Lung microvascular endothelial cell (primary cell): Measurements from ENCODE around the gene ASCL5. TPM values are rescaled to one million over a fixed set of nuclear protein-coding genes. Genes with fewer than 3 reads are reported as not detected.

Source experiments
- DNase-seq, 2 donors: peaks; one replicate each; pipeline versions ENCODE4 v3.0.0 to v3.0.0-alpha.2; 2010; ENCODE audit warnings: low read depth in 2 of 2
- total RNA-seq: library from RNA; depleted of rRNA; stranded (reverse); fragments of >200 nt; gene quantifications from 2 replicates; pipeline ENCODE4 v1.2.1, GENCODE V29; 2014

The ASCL5 gene
- total RNA-seq, 1 donor from 2014 or later, result not detected

DNA sequence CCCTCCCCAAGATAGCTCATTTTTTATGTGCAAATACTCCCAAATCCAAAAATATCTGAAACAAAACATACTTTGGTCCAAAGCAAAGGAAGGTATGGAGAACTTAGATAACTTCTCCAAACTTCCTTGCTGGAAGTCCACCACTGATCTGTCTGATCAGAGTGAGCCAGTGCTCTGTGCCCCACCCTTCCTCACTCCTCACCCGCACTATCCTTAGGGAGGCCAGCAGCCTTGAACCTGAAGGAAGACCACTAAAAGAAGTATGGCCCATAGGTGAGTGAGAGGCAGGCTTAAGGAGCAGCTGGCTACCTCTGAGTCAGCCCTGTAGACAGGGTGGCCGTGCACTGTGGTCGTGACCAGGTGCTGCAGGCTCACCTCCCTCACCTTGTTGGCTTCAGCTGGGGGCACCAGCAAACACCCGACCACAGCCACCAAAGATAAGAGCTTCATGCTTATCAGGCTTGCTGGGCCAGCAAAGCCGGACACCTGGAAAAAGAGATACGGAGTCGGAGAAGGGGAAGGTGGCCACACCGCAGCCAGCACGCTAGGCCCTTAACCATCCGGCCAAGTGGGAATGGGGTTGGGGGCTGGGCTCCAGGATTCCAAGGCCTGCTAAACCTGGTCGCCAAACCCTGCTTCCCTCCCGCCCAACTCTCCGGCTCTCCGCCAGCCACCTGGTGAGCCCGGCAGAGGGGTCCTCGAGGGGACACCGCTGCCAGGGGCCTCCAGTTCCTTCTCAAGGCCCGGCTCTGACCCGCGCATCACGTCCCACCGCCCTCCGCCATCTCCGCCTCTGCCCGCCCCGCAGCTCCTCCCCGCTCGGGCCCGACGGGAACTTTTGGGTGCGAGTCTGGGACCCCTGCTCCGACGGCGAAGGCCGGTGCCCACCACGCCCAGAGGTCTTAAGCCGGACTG, 26.7 kb upstream of the ASCL5 start:
- DNase-seq, result no peak

DNA sequence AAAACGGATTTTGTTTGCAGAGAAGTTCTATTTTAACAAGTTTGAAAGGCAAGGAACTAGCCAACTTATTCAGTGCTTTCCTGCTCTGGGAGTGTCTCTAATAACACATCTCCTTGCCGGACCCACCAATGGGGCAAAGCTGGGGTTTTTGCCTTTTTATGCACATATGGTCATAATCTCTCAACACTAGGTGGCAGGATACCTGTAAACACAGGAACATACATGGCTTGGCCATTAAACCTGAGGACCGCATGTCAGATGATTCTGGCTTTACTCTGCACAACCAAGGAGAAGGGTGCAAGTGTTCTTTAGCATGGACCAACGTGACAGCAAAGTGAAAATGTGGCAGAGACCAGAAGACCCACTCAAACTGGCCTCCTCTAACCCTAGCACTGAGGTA, 22.4 kb upstream of the ASCL5 start:
- peak; percentile 36 to 53 for DNase-seq

DNA sequence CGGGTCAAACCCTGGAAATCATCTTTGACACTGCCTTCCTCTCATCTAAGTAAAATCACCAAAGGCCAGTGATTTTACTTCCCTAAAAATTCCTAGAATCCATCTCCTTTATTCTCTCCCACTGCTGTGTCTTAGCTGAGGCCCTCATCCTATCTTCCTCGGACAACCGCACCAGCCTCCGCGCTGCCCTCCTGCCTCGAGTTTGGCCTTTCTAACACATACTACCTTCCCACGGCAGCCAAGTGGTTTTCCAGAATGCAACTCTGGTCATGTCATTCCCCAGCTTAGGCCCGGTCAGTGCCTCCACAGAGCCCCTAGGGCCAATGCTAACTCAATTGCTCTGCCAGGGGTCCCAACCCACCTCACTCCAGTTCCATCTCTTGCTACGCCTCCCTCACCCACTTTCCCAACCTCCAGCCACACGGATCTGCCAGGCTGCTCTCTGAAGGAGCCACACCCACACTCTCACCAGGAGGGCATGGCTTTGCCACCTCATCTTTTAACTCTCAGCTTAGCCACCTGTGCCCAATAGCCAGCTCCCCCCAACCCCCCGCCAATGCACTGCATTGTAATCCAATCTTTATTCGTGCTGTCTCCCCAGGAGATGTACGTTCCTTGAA, 20.5 kb upstream of the ASCL5 start:
- DNase-seq, result no peak

DNA sequence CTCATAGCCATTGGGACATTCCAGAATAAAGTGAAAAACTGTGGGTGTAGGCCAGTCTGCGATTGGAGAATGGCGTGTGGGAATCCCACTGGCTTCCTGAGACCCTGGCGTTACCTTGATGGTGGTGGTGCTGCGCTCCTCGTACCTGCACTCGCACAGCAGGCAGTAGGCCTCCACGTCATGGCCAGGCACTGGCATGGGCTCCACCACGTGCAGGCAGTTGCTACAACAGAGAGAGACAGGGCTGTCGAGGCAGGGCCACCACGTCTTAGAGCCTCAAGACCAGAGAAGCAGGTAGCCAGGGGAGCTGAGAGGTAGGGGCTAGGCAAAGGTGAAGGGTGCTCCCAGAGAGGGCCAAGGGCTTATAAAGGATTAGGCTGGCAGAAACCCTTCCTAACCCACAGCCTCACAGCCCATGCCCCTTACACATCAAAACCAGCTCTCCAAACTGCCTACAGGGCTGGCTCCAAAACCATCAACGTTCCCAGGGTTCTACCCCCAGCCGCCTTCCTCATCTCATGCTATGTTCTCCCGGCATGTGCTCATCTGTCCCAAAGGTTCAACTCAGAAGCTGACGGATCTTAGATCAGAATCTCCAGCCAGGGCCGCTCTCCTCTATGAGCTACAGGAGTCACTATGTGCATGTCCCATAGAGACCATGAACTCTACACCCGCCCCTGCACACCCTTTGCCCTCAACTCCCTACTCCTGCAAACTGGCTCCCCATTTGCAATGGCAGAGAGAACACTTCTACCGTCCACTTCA, 19.8 kb upstream of the ASCL5 start:
- DNase-seq, result no peak

DNA sequence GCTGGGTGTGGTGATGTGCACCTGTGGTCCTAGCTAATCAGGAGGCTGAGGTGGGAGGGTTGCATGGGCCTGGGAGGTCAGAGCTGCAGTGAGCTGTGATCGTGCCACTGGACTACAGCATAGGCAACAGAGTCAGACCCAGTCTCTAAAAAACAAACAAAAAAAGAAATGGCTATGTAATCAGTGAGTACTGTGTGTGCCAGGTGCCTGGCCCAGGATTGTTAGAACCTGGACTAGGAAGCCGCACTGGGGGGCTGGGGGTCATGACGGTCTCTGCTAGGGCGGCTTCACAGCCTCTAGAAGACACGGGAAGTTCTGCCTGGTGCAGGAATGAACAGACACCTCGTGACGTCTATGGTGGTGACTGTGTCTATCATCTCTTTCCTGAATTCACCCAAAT, 18.8 kb upstream of the ASCL5 start:
- no peak for DNase-seq

DNA sequence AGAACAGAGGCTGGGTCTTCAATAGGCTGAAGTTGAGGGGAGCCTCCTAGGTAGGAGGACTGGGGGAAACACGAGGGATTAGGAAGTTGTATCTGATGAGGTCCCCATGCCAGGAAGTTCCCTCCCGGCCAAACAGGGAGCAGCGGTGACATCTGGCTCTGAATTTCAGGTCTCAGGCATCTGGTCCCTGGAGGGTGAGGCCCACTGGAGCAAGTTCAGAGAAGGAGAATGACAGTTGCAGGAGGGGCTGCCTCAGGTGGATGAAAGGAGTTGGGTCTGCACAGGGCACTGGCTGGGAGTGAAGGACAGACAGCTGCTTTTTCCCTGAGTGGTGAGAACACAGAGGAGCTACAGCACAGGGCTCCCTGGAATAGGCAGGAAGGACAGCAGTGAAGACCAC, 18.1 kb upstream of the ASCL5 start:
- DNase-seq, result no peak

DNA sequence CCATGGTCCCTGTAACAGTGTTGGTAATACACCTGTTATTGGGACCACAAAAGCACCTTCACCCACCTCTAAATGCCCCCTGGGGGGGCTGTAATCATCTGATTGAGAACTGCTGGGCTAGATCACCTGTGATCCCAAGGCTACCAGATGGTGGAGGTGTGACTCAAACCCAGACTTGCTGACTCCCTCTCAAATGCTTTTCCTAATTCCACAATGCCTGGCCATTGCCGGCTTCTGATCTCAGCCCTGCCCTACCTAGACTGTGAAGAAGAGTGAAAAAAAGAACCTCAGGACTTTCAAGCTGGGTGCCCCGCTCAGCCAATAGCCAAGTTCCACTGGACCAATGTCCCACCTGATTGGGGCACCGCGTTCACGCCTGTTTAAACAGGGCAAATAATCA, 17.7 kb upstream of the ASCL5 start:
- no peak for DNase-seq

DNA sequence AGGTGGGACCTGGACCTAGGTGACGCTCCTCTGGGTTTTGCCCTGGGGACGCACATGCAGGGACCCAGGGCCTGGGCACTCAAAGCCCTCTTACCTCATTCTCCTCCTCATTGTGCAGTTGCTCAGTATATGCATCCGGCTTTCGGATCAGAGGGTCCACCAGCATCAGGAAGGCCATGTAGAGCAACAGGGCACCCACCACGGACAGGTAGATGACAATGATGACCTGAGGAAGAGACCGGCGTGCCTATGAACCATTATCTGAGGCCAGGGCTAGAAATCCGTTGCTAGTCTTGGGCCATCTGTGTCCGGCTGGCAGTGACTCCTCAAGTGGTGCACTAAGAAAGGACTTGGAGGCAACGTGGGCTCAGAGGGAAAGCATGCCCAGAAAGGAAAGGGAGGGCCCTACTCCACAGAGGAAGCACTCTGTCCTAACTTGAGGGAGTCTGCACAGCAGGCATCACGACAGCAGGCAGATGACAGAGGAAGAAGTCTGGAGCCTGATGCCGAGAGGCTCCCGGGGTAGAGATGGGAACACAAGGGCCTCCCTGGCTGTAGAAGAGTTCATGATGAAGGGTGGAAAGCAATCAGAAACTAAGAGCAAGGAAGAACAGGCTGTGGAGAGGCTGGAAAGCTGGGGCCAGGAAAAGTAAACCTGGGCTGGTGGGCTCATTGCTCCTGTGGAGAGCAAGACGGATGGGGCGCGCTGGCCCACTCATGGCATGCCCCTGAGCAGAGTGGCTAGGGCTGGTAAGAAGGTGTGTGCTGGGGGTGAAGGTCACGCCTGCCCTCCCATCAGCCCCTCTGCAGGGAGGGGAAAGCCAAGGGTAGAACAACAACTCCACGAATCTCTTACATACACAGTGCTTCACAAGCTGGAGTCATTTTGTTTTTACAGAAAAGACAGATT, 17.0 kb upstream of the ASCL5 start:
- DNase-seq, result no peak

DNA sequence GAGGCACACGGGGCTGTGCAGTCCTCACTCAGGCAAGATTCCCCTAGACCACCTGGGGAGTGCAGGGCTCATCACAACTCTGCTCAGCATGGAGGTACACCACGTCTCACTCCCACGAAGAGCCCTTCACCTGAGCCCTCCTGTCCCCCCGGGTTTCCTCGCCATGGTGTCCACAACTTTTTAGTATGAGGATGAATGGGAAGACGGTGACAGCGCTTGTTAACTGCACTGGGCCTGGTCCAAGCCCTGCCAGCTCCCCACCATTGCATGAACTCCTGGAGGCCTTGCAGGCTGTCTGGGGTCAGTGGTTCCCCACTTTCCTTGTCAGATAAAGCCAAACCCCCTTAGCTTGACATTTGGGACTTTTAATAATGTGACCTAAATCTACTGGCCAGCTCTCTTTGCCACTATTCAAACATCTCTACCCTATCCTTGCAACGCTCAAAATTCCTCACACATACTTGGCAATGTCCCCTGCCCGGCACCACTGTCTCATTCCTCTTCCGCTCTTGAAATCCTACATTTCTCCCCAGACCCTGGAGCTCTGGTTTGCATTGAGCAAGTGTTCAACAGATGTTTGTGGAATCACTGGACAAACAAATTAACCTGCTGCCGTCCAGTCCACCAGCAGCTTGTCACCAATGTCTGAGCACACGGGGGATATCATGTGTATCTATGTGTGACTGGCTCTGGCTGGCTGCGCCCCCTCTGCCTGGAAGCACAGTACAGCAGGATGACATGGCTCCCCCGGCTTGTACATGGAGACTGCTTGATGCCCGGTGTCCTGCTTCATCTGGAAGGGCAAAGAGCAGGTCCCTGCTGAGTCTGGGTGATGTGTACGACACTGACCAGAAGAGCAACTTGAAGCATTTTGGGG, 16.1 kb upstream of the ASCL5 start:
- no peak for DNase-seq

DNA sequence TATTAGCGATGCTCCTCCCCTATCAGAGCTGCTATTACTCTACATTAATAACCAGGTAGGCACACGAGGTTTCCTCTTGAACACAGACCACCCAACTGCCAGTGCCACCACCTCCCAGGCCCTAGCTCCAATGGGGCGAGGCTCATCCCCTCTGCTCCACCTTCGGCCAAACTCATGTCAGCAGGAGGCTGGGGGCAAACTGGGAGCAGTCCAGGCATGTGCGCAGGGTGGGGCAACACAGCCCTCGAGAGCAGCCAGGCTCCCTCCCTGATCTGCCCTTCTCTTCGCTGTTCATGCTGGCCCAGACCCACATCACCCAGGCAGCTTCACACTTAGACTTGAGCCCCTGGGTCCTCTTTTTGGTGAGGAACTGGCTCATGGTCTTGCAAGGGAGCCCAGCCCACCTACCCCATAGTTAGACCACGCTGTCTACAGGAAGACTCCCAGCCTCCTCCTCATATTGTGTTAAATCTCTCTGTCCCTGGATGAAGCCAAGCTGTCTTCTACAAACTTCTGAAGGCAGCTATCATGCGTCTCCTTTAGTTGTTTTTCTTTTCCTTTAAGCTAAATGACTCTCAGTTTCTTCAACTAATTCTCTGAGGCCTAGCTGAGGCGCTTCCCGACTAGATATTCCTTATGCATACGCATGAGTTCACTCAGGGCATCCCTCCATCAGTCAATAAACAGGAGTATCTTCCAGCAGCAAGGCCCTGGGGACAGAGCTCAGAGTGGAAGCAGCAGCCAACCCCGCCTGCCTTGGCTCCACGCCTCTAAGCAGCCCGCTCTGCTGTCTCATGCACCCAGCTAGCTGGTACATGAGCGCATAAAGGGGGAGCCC, 15.2 kb upstream of the ASCL5 start:
- no peak for DNase-seq

DNA sequence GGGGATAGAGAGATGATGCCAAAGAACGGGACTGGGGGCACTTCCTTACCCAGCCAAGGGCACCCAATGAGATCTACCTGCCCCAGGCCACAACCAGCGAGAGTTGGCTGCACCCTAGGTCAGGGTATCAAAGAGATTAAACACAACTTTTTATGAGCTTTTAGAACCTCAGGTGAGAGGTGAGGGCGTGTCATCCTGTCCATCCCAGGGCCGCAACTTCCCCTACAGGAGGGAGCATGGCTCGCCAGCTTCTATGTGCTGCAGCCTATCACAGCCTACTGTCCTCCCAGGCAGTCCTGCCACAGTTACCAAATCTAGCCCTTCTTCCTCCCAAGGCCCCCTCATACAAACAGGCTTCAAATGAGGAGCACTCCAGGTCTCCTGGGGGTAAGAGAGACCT, 14.4 kb upstream of the ASCL5 start:
- no peak for DNase-seq

DNA sequence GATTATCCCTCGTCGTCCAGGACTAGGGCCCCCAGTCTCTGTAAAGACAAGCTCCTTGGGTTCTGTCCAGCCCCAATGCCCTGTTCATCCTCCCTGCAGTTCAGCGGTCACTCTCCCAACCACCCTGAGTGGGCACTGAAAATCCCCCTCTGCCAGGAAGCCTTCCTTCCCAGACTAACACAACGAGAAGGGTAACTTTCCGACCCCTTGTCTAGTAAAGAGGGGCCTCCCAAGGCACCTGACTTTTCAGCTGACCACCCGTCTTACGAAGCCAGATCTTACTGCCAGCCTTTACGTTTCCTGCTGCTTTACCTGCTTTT, 13.9 kb upstream of the ASCL5 start:
- no peak for DNase-seq

DNA sequence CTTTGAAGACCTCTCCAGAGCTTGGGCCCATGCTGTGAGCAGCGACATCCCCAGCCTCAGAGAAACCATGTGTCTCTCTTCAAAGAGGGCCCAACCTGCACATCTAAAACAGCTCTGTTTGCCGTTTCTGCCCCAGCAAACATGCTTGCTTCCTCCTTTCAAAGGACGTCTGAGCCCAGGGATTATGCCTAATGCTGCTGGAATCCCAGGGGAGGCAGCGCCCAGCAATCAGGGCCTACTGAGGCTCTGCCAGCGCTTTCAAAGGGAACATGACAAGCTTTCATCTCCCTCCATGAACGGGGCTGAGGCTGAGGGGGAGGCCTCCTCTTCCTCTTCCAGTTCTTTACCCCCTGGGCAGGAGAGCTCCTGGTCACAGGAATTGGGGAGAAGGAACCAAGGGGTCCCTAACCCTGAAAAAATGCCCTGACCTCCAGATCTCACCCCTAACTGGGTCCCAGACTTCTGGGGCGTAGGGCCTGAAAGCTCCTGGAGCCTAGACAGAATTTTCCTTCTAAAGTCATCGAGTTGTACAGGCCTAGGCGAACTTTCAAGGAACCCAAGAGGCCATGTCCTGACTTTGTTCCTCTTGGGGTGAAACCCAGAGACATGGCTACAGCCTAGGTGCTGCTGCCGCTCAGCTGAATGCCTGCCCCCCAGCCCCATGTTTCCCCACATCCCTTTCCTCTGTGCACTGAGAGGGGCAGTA, 13.4 kb upstream of the ASCL5 start:
- no peak for DNase-seq

DNA sequence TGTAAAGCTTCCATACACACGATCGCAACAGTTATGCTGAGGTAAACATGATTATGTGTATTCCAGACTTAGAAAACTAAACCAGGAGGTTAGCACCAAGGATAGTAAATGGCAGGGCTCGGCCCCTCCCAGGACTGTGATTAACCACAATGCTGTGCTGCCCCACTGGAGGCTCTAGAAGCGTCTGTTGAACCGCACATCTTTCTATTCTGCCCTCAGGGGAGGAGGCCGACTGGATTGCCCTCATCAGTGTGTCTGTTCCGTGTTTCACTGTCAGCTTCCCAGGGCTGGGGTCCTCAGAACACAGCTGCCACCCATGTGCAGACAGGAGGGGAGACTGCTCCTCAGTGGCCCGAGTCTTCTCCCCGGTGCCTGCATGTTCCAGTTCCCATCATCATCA, 12.8 kb upstream of the ASCL5 start:
- no peak for DNase-seq

DNA sequence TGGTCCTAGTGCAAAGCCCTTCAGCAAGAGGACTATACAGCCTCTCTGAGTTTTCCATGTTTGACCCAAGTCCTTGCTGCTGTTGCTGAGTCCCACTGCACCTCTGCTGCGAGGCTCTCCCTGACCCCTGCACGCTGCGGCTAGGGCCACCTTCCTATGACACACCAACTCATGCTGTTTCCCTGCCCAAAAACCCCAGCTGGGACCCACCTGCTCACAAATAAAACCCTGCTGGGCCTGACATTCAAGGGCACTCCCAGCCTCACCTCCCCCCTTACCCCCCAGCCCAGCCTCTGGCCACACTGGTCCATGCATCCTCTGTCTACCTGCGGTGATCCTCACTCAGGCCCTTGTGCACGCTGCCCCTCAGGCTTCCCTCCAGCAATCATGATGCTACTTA, 12.3 kb upstream of the ASCL5 start:
- no peak for DNase-seq

DNA sequence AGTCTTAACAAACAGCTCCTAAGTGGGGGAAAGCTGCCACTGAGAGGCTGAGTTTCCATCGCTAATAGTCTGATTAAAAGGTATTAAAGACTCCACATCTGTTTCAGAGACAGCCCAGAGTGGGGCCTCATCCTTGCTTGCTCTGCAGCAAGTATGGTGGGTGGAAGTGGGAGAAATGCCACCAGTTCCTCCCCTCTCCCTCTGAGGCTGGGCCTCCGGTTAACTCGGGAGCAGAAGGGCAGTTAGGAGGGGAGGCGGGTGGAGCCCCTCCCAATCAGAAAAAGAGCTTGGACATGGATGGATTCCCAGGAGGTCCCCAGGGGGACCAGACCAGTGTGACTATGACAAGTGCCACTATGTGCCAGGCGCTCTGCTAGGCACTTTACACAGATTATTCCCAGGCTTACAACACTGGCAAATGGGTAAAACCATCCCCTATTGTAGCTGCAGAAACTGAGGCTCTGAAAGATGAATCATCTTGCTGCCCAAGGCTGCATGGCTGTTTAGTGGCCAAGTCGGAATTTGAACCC, 11.4 kb upstream of the ASCL5 start:
- DNase-seq, result no peak

DNA sequence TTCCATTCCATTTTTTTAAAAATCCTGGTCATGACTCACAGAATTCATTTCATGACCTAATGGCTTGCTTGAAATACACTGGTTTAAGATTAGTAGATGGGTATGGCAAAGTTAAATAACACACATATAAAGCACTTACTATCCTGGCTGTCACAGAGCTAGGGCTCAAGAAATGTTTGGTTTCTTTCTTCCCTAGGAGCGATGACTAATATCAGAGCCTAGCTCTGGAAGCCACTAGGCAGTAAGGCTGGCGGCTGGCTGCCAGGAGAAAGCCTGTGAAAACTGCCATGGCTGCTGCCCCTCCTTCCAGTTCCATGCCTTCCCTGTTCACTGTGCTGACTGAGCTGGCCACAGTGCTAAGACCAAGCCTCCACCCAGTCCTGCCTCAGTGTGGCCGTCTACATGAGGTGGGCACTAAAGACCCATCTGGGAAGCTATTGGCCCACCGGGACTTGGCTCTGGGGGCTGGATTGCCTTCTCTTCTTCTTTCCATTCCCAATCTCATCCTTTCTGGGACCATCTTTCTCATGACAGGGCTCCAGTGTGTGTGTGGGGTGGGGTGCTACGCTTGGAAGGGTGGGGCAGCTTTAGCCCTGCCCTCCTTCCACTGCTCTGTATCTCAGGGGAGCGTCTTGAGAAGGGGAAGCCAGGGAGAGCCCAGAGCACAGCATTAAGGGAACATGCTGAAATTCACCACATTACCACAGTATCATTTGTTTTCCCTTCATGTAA, 10.8 kb upstream of the ASCL5 start:
- peak in 1 of 2 donors; percentile 65 for DNase-seq

DNA sequence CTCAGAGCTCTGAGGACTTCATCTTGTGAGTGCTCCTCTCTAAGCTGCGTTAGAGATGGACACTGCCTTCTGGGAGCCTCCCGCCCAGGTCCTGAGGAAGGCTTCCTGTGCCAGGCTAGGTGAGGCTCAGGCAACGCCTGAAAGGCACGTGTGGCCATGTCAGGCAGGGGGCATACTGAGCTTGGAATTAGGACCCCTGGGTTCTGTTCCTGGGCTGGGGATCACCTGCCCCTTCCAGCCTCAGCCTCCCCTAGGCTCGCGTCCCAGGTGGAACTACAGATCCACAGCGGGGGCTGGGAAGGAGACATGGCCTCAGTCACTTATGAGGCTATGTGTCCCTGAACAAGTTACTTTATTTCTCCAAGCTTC, 10.0 kb upstream of the ASCL5 start:
- DNase-seq, result no peak
